ENCODE data around the gene AMBN. TPM values are rescaled to one million over a fixed set of nuclear protein-coding genes. Genes with fewer than 3 reads are reported as not detected.

The AMBN gene
- polyA plus RNA-seq, 1 of the 3 experiments (the other 2 are of a cell fraction): not detected

GRCh38 chr4:70571772-70572171 lies 20.3 kb upstream of the AMBN start:
- Histone ChIP-seq H3K27ac (ENCODE audit: low read depth in 2 of 2, low read length in 1 of 2) (no peak overlapping the region), H3K4me2 (no peak overlapping the region), H3K9me3 (no peaks in the 10 kb centered on the region), H3K9ac (no peak overlapping the region), H2AFZ (ENCODE audit: low read depth) (no peak overlapping the region), H3K9me2 (no peaks in the 10 kb centered on the region), H3K36me3 (replicated peaks in 1 of 2; ENCODE audit: control insufficient read depth in 1 of 2, insufficient read depth in 2 of 2, low read length in 1 of 2) (no peaks in the 10 kb centered on the region), H3F3A (replicated peaks; ENCODE audit: insufficient read depth) (no peaks in the 10 kb centered on the region), H3K79me2 (ENCODE audit: insufficient read depth) (no peaks in the 10 kb centered on the region), H3K4me1 (ENCODE audit: control insufficient read depth in 1 of 2, insufficient read depth in 2 of 2, low read depth in 1 of 2, low read length in 1 of 2) (no peaks in the 10 kb centered on the region), H3K4me3 (ENCODE audit: low read depth in 2 of 2, low read length in 1 of 2) (no peak overlapping the region), H3K27me3 (ENCODE audit: insufficient read depth) (no peaks in the 10 kb centered on the region; the same call in 1 of the 2 replicates), H4K20me1 (ENCODE audit: insufficient read depth) (no peaks in the 10 kb centered on the region)
- DNase-seq: no peak
- WGBS (ENCODE audit: low lambda C conversion rate): 0% methylated on average over 1 of the region's 2 CpGs
- ChIA-PET POLR2A (no interaction called here), CTCF (interaction anchor here (0.9 kb wide), 2 partner anchors 12 to 13 kb away, joined by 3 read pairs; no protein-coding TSS in a partner anchor)
- no peak for TF ChIP-seq GABPA (IDR thresholded peaks at IDR 0.05; ENCODE audit: low read depth)

- Histone ChIP-seq H3K79me2 (ENCODE audit: insufficient read depth) (no peaks in the 10 kb centered on the region), H3K4me2 (no peak overlapping the region), H3K9ac (no peak overlapping the region), H3F3A (replicated peaks; ENCODE audit: insufficient read depth) (no peaks in the 10 kb centered on the region), H3K27ac (ENCODE audit: low read depth in 2 of 2, low read length in 1 of 2) (no peak overlapping the region), H3K36me3 (replicated peaks in 1 of 2; ENCODE audit: control insufficient read depth in 1 of 2, insufficient read depth in 2 of 2, low read length in 1 of 2) (no peaks in the 10 kb centered on the region), H3K9me2 (no peaks in the 10 kb centered on the region), H3K9me3 (no peaks in the 10 kb centered on the region), H3K4me1 (ENCODE audit: control insufficient read depth in 1 of 2, insufficient read depth in 2 of 2, low read depth in 1 of 2, low read length in 1 of 2) (no peaks in the 10 kb centered on the region), H4K20me1 (ENCODE audit: insufficient read depth) (no peaks in the 10 kb centered on the region), H3K4me3 (ENCODE audit: low read depth in 2 of 2, low read length in 1 of 2) (no peak overlapping the region), H2AFZ (ENCODE audit: low read depth) (no peak overlapping the region), H3K27me3 (ENCODE audit: insufficient read depth) (no peaks in the 10 kb centered on the region; the same call in 1 of the 2 replicates)
- no peak for TF ChIP-seq USF1 (IDR thresholded peaks at IDR 0.05; ENCODE audit: borderline replicate concordance, low read depth)
- TF ChIP-seq TCF12 (IDR thresholded peaks at IDR 0.05): no peak
- no peak for TF ChIP-seq POLR2AphosphoS5 (IDR thresholded peaks at IDR 0.05; ENCODE audit: low read depth, low read length)
- no peak for TF ChIP-seq FOXM1 (IDR thresholded peaks at IDR 0.05; ENCODE audit: low read depth)
- TF ChIP-seq EP300 (IDR thresholded peaks at IDR 0.05; ENCODE audit: borderline replicate concordance in 1 of 2, low read depth in 1 of 2, low read length in 1 of 2): no peak
- TF ChIP-seq SIN3A (IDR thresholded peaks at IDR 0.05; ENCODE audit: borderline replicate concordance, low read depth, low read length): no peak
- no peak for TF ChIP-seq JUND (IDR thresholded peaks at IDR 0.05)
- TF ChIP-seq NFIC (IDR thresholded peaks at IDR 0.05; ENCODE audit: borderline replicate concordance): no peak
- no peak for TF ChIP-seq REST (IDR thresholded peaks at IDR 0.05; ENCODE audit: low read depth, low read length)
- no peak for TF ChIP-seq CHD2 (IDR thresholded peaks at IDR 0.05; ENCODE audit: low read length, partially characterized antibody)
- TF ChIP-seq SMC3 (IDR thresholded peaks at IDR 0.05; ENCODE audit: low read depth, low read length): no peak
- TF ChIP-seq FOXJ3 (CRISPR knock-in tag; IDR thresholded peaks at IDR 0.05): no peak
- TF ChIP-seq, protein P1, sequence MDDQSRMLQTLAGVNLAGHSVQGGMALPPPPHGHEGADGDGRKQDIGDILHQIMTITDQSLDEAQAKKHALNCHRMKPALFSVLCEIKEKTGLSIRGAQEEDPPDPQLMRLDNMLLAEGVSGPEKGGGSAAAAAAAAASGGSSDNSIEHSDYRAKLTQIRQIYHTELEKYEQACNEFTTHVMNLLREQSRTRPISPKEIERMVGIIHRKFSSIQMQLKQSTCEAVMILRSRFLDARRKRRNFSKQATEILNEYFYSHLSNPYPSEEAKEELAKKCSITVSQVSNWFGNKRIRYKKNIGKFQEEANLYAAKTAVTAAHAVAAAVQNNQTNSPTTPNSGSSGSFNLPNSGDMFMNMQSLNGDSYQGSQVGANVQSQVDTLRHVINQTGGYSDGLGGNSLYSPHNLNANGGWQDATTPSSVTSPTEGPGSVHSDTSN (IDR thresholded peaks at IDR 0.05): no peak
- no peak for TF ChIP-seq CTCF (IDR thresholded peaks at IDR 0.05)
- TF ChIP-seq, protein P2, sequence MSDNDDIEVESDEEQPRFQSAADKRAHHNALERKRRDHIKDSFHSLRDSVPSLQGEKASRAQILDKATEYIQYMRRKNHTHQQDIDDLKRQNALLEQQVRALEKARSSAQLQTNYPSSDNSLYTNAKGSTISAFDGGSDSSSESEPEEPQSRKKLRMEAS (IDR thresholded peaks at IDR 0.05; ENCODE audit: low read depth): no peak
- TF ChIP-seq, protein P3, sequence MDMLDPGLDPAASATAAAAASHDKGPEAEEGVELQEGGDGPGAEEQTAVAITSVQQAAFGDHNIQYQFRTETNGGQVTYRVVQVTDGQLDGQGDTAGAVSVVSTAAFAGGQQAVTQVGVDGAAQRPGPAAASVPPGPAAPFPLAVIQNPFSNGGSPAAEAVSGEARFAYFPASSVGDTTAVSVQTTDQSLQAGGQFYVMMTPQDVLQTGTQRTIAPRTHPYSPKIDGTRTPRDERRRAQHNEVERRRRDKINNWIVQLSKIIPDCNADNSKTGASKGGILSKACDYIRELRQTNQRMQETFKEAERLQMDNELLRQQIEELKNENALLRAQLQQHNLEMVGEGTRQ (IDR thresholded peaks at IDR 0.05; ENCODE audit: borderline replicate concordance, low read depth, low read length): no peak
- no peak for DNase-seq
- ChIA-PET POLR2A (no interaction called here), CTCF (no interaction called here)
These were observed 16.1 kb upstream of the AMBN start for GRCh38 chr4:70575964-70576363.

Data from SK-N-SH (cell line).